Amniotic stem cell (primary cell): Measurements from ENCODE around the gene LRRC27.
"Not testable (repeated sequence)": the region's sequence is repeated elsewhere in the genome, so short reads cannot be mapped to it uniquely, and the experiment has no call there.

Source experiments
- DNase-seq: peaks from one replicate; lab custom pipeline; 2025; lab: John Stamatoyannopoulos, UW

LRRC27 gene

DNA sequence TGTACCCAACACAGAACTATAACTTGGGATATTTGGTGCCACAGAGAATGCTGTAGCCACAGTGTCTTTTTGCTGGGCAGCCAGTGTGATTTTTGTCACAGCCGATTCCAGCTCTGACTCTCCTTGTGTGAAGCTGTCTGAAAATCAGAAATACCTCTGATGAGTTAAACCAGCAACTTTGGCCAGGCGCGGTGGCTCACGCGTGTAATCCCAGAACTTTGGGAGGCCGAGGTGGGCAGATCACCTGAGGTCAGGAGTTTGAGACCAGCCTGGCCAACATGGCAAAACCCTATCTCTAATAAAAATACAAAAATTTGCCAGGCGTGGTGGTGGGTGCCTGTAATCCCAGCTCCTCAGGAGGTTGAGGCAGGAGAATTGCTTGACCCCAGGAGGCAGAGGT, 5.9 kb downstream of the LRRC27 start:
- not testable (repeated sequence) for DNase-seq

DNA sequence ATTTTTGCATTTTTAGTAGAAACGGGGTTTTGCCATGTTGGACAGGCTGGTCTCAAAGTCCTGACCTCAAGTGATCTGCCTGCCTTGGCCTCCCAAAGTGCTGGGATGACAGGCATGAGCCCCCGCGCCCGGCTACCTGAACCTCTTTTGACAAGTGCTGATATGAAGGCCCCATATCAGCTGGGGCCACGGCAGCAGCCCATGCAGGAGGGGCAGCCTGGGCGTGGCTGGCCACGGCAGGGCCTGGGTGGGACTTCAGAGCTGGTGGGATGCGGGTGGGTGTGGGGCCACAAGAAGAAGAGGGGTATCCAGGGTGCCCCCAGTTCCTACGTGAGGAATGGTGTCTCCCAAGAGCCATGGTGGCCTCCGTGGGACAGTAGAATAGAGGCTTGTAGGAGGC, 6.9 kb downstream of the LRRC27 start:
- no peak for DNase-seq

DNA sequence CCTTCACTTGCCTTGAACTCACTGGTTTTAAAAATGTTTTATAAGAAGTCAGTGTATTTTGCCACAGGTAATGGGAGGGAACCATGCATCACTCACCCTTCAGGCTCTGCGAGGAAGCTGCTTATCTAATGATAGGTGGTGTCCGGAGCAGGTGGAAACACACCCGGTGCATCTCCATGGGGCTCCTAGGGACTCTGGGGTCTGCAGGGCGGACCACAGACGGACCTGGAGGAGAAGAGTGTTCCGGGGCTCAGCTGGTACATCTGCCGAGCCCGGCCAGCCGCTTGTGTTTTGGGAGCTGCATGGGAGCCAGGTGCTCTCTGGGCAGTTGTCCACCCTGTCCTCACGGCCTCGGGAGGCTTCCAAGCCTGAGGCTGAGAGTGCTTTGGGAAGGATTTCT, 7.3 kb downstream of the LRRC27 start:
- no peak for DNase-seq

- no peak for DNase-seq
Measured at GRCh38 chr10:132341017-132341416, 9.0 kb downstream of the LRRC27 start.

DNA sequence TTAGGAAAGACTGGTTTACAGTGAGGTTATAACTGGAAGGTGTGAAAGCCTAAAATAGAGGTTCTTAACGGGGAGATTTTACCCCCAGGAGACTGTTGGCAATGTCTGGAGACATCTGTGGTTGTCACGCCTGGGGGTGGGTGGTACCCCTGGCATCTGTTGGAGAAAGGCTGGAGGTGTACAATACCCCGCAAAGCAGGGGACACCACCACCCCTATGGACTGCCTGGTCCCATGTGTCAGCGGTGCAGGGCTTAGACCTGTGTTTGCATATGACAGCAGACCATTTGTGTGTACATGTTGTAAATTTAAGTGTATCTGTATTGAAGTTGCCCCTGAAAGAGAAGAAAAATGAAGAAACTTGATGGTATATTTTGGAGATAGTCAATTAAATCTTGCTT, 9.8 kb downstream of the LRRC27 start:
- no peak for DNase-seq

DNA sequence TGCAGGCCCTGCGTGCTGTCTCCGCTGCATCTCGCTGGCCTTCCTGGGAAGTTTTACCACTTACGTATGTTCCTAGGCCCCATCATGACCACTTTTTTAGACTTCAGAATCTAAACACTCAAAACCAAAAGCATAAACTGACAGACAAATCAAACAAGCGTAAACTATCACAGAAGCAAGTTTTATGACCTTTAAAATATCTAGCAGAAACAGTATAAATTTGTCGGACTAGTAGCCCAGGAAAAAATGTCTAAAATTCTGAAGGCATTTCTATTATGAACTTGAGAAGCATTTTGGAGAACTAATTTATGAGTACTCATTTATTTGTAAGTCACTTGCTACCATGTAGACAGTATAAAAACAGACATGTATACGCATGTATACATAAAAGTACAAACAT, 10.6 kb downstream of the LRRC27 start:
- no peak for DNase-seq

DNA sequence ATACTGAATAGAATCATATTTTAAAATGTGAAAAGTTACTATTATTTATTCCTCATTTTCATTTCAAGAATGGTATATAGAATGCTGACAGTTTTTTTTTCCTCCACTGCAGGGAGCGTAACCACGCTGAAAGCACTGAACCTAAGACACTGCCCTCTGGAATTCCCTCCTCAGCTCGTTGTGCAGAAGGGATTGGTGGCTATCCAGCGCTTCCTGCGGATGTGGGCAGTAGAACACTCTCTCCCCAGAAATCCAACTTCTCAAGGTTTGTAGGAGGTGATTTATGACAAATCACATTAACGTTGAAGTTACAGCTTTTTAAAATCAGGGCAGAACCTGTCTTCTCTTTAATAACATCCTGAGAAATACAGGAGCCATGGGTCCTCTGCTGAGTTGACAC, 12.4 kb downstream of the LRRC27 start:
- DNase-seq: no peak

DNA sequence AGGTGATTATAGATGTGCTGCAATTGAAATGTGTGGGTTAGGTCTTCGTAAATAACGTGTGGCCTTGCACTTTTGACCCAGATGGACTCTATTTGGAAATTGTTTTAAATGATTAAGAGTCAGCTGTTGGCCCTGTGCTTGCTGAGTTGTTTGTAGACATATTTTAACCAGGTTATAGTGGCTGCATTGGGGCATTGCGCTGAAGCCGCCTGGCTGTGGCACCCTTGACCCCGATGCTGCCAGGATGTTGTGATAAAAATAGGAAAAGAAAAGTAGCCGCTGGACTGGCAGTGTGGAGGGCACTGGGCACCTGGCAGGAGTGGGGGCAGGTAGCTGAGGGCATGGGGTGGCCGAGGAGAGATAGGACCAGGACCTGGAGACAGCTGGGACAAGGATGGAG, 13.4 kb downstream of the LRRC27 start:
- no peak for DNase-seq

DNA sequence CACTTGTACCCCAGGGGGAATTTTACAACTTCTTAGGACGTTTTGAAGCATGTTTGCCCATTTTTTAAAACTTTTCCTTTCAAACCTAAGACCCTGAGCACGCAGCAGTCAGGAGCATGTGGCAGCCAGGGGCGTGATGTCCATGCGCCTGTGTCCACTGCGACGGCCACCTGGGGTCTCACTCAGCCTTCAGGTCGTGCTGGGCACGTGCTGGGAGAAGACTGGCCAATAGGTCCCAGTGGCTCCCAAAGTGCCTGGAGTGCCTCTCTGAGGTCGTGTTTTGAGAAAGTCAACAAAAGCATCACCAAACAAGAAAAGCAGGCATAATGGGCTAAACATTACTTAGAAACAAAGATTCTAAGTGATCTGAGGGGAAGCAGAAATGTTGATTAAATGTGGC, 14.8 kb downstream of the LRRC27 start:
- no peak for DNase-seq

DNA sequence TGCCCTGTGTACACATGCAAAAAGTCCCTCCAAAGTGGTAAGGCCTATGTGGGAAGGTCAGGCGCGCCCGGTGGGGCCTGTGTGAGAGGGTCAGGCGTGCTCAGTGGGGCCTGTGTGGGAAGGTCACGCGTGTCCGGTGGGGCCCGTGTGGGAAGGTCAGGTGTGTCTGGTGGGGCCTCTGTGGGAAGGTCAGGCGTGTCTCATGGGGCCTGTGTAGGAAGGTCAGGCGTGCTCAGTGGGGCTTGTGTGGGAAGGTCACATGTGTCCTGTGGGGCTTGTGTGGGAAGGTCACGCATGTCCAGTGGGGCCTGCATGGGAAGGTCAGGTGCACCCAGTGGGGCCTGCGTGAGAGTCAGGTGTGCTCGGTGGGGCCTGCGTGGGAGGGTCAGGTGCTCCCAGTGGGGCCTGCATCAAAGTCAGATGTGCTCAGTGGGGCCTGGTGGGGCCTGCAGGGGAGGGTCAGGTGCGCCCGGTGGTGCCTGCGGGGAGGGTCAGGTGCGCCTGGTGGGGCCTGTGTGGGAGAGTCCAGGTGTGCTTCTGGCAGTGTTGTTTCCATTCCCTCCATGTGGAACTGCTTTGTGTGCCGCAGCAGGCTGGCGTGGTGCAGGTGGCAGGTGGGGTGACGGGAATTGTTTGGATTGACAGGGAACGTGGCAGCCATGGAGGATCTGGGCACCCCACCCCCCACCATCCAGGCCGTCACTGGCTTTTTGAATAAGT, 15.4 kb downstream of the LRRC27 start:
- no peak for DNase-seq

DNA sequence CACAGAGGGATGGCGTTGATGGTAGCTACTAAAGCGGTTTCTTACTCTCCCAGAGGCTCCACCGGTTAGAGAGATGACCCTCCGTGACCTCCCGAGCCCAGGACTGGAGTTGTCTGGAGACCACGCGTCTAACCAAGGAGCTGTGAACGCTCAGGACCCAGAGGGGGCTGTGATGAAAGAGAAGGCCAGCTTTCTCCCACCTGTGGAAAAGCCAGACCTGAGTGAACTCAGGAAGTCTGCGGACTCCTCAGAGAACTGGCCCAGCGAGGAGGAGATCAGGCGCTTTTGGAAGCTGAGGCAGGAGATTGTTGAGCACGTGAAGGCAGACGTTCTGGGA, 15.9 kb downstream of the LRRC27 start:
- no peak for DNase-seq

- DNase-seq: no peak
Measured at GRCh38 chr10:132349766-132350165, 17.8 kb downstream of the LRRC27 start.

GRCh38 chr10:132350391-132350790, 18.4 kb downstream of the LRRC27 start:
- DNase-seq: no peak

DNA sequence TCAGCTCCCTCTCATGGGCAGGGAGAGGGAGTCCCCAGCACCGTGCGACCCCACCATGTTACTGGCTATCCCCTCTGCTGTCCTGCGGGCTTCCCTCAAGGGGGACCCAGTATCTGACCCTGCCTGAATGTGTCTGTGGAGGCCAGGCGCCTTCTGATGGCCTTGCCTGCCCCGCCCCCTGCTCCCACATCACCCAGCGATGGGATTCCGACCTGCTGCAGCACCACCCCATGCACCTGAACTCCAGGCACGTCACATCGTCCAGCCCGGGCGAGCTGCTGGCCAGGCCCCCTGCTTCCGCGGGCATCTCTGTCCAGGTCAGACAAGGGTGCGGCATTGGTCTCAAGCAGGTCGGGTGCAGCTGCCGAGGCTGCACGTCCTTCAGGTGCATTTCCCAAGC, 19.0 kb downstream of the LRRC27 start:
- DNase-seq: no peak

- DNase-seq: no peak
Measured at GRCh38 chr10:132351611-132352010, 19.6 kb downstream of the LRRC27 start.

- not testable (repeated sequence) for DNase-seq
Measured at GRCh38 chr10:132352462-132353308, 20.7 kb downstream of the LRRC27 start.

GRCh38 chr10:132353456-132354355, 21.7 kb downstream of the LRRC27 start:
- no peak for DNase-seq

DNA sequence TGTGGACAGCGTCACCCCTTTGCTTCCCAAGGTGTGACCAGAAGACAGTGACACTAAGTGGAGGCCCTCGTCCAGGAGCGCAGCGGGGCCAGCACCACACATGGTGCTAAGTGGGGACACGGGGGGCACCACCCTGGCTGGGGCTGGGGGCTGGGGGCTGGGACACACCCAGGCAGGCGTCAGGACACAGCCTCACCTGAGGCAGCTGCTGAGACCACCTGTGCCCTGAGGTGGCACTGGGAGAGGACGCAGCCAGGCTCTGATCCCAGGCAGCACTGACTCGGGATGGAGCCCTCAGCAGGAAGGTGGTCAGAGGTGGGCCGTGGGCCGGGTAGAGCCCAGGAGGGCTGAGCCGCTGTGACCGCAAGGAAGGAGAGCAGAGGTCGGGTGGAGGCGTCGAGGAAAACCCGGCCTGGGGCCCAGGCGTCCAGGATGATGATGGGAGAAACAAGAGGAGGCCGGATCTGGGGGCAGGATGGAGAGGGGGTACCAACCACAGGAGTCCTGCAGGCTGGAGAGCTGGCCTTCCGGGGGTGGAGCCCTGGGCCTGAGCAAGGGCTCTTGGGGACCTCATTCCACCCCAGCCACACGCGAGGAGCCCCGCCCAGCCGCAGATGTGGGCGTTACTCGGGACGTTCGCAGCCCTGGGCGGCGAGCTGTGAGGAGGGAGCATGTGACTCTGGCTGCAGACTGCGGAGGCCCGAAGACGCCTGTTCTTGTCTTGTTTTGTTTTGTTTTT, 22.5 kb downstream of the LRRC27 start:
- no peak for DNase-seq

DNA sequence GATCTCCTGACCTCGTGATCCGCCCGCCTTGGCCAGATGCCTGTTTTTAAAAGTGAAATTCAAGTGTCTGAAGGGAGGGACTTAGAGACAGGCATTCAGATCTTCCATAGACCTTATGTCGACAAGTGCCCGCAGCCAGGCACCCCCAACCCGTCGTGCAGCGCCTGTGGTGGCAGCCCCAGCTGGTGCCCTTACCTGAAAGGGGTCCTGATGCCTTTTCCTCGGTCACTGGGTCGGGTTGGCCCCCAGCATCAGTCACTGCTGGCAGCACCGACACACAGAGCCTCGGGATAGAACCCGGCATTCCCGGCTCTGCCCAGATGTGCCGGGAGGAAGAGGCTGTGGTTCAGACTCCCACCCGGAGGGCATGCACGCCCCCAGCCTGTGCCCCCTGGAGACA, 23.3 kb downstream of the LRRC27 start:
- DNase-seq: no peak

DNA sequence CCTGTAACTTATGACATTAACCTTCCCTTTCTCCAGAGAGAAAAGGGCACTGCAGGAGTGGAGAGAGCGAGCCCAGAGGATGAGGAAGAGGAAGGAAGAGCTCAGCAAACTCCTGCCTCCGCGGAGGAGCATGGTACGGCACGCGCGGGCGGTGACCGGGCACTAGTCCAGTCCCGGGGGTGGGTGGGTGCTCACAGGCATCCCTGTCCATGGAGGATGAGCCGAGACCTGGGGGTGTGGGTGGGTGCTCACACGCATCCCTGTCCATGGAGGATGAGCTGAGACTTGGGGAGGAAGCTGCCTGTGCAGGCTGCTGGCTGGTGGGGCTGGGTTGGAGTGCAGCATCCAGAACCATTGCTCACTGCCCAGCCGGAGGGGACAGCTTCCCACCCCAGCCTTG, 23.8 kb downstream of the LRRC27 start:
- DNase-seq: no peak

DNA sequence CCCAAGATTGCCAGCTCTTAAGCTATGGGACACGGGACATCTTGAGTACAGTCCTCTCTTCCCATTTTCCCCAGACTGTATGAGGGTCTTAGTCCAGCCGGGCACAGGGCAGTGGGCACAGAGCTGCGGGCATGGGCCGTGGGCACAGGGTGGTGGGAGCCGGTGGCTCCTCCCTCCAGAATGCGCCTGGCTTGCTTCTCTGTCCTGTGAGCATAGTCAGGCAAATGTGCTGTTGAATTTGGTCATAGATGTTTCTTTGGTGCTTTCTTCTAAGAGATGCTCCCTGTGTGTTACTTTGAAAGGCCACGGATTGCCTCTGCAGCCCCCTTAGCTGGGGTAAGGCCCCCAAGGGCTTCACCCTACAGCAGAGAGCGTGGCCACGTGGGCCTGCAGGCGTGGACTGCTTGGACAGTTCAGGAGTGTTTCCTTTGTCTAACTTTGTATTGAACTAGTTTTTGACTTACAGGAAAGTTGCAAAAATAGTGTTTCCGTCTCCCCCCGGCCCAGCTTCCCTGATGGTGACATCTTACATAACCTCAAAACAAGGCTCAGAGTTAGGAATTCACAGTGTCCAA, 24.7 kb downstream of the LRRC27 start:
- no peak for DNase-seq
